Fibroblast of lung (primary cell): Measurements from ENCODE around the gene PCSK5. TPM values are rescaled to one million over a fixed set of nuclear protein-coding genes. Genes with fewer than 3 reads are reported as not detected.

Experiments
- DNase-seq, 2 donors: peaks; one replicate each; pipeline versions ENCODE4 v3.0.0 to v3.0.0-alpha.2; 2010; ENCODE audit warnings: low read depth in 2 of 2
- H2AFZ ChIP-seq: 2 replicates; pipeline ENCODE4 v1.5.1; 2012; ENCODE audit warnings: low read length, control low read depth, inconsistent platforms
- H3K27ac ChIP-seq: 2 replicates; pipeline ENCODE4 v1.5.1; 2011; ENCODE audit warnings: low read length, control low read depth; ENCODE audit not compliant: insufficient read depth
- H3K27me3 ChIP-seq: 2 replicates; pipeline ENCODE4 v1.5.1; 2011; ENCODE audit warnings: mild to moderate bottlenecking, low read length; ENCODE audit not compliant: control insufficient read depth, insufficient read depth
- H3K36me3 ChIP-seq: 2 replicates; pipeline ENCODE4 v1.5.1; 2011; ENCODE audit warnings: low read length; ENCODE audit not compliant: control insufficient read depth, insufficient read depth
- H3K4me1 ChIP-seq: 2 replicates; pipeline ENCODE4 v1.5.1; 2011; ENCODE audit warnings: low read length; ENCODE audit not compliant: control insufficient read depth, insufficient read depth; ENCODE audit errors: extremely low read depth
- H3K4me2 ChIP-seq: 2 replicates; pipeline ENCODE4 v1.5.1; 2011; ENCODE audit warnings: low read length, control low read depth; ENCODE audit not compliant: insufficient read depth; ENCODE audit errors: extremely low read depth
- H3K4me3 ChIP-seq, 4 experiments: fragments of 200-600 bp in 1 of 4; sonication (generic) in 1 of 4; replicated peaks in 1 of 4; 2 replicates each; pipeline ENCODE4 v1.5.1; 2011 to 2016; ENCODE audit warnings: low read length in 4 of 4, low read depth in 3 of 4, mild to moderate bottlenecking in 3 of 4, control low read depth in 2 of 4, inconsistent platforms in 1 of 4, mixed read lengths in 1 of 4; ENCODE audit not compliant: insufficient read depth in 1 of 4; ENCODE audit errors: control extremely low read depth in 1 of 4
- H3K79me2 ChIP-seq: 2 replicates; pipeline ENCODE4 v1.5.1; 2012; ENCODE audit warnings: mild to moderate bottlenecking, low read length, inconsistent platforms; ENCODE audit not compliant: control insufficient read depth, insufficient read depth
- H3K9ac ChIP-seq: 2 replicates; pipeline ENCODE4 v1.5.1; 2011; ENCODE audit warnings: mild to moderate bottlenecking, low read length, control low read depth; ENCODE audit not compliant: insufficient read depth
- H3K9me3 ChIP-seq: 2 replicates; pipeline ENCODE4 v1.5.1; 2012; ENCODE audit warnings: low read depth, low read length; ENCODE audit not compliant: control insufficient read depth, insufficient read depth
- H4K20me1 ChIP-seq: 2 replicates; pipeline ENCODE4 v1.5.1; 2011; ENCODE audit warnings: low read length; ENCODE audit not compliant: control insufficient read depth, insufficient read depth; ENCODE audit errors: extremely low read depth
- CTCF ChIP-seq, 2 donors: IDR thresholded peaks in 1 of 2; conservative IDR thresholded peaks in 1 of 2; 1 replicate in 1 of 2; 2 replicates in 1 of 2; pipeline ENCODE4 v1.5.1; 2011 to 2012; ENCODE audit warnings: low read length in 2 of 2, control low read depth in 1 of 2, inconsistent platforms in 1 of 2, low read depth in 1 of 2, mild to moderate bottlenecking in 1 of 2
- EZH2 ChIP-seq: IDR thresholded peaks from 2 replicates; pipeline ENCODE4 v1.5.1; 2012; ENCODE audit warnings: low read length, control low read depth, mild to moderate bottlenecking; ENCODE audit errors: missing control alignments
- polyA plus RNA-seq, 2 donors: library from polyadenylated mRNA; depleted of rRNA in 1 of 2; stranded (reverse) in 1 of 2; unstranded in 1 of 2; fragments of >200 nt; gene quantifications; 2 replicates each; pipeline ENCODE4 v1.2.1, GENCODE V29; 2011 to 2012; ENCODE audit warnings: missing spikeins in 1 of 2
- total RNA-seq: library from RNA; depleted of rRNA; stranded (reverse); fragments of >200 nt; gene quantifications from 2 replicates; pipeline ENCODE4 v1.2.1, GENCODE V29; 2014

The PCSK5 gene
- total and polyA plus RNA-seq, 2 donors (not counting 1 experiment from before 2014, with no cell fraction given) = 3.1 to 4.8 TPM

- H2AFZ ChIP-seq = no peak overlapping the region
- no peak for TF ChIP-seq EZH2
- DNase-seq = no peak
Observed at GRCh38 chr9:76082057-76082456, 191.6 kb downstream of the PCSK5 start.

GRCh38 chr9:76085596-76085995, 195.1 kb downstream of the PCSK5 start:
- Histone ChIP-seq H3K9ac (no peak overlapping the region), H2AFZ (no peak overlapping the region), H3K9me3 (no peaks in the 10 kb centered on the region), H3K4me3 (no peak overlapping the region), H3K4me2 (no peak overlapping the region), H3K27me3 (no peaks in the 10 kb centered on the region), H3K27ac (no peak overlapping the region), H3K4me1 (no peaks in the 10 kb centered on the region), H3K36me3 (no peaks in the 10 kb centered on the region), H3K79me2 (no peaks in the 10 kb centered on the region), H4K20me1 (no peaks in the 10 kb centered on the region)
- DNase-seq = no peak
- TF ChIP-seq CTCF (conservative IDR thresholded peaks at IDR 0.05 in 1 of 2, IDR thresholded peaks at IDR 0.05 in 1 of 2; ENCODE audit: low read depth in 1 of 2, low read length in 2 of 2) (no peak), EZH2 (no peak)

More at GRCh38 chr9:76082057-76082456, 191.6 kb downstream of the PCSK5 start:
- Histone ChIP-seq H3K4me3 (no peak overlapping the region), H3K27ac (no peak overlapping the region), H3K9me3 (no peaks in the 10 kb centered on the region), H3K79me2 (no peaks in the 10 kb centered on the region), H3K9ac (no peak overlapping the region), H3K27me3 (no peaks in the 10 kb centered on the region), H3K4me2 (no peak overlapping the region), H3K36me3 (no peaks in the 10 kb centered on the region), H4K20me1 (no peaks in the 10 kb centered on the region), H3K4me1 (no peaks in the 10 kb centered on the region)

GRCh38 chr9:76086539-76086938, 196.1 kb downstream of the PCSK5 start:
- Histone ChIP-seq H3K36me3 (no peaks in the 10 kb centered on the region), H3K9ac (no peak overlapping the region), H3K9me3 (no peaks in the 10 kb centered on the region), H3K27ac (no peak overlapping the region), H3K4me3 (no peak overlapping the region), H2AFZ (no peak overlapping the region), H4K20me1 (no peaks in the 10 kb centered on the region), H3K4me1 (no peaks in the 10 kb centered on the region), H3K79me2 (no peaks in the 10 kb centered on the region), H3K27me3 (no peaks in the 10 kb centered on the region), H3K4me2 (no peak overlapping the region)
- TF ChIP-seq EZH2 (no peak), CTCF (conservative IDR thresholded peaks at IDR 0.05 in 1 of 2, IDR thresholded peaks at IDR 0.05 in 1 of 2; ENCODE audit: low read depth in 1 of 2, low read length in 2 of 2) (no peak)
- DNase-seq = peak in 1 of 2 donors; percentile 34
